Activated CD8-positive, alpha-beta T cell treated with anti-CD3 and anti-CD28 coated beads, Interleukin-2, amount 10 ng/mL, durations not matched to agents 7 days and 5 days (primary cell): ENCODE measurements around the gene DUS2. TPM values are rescaled to one million over a fixed set of nuclear protein-coding genes. Genes with fewer than 3 reads are reported as not detected.

ENCODE experiments used
- ATAC-seq: fragments of 150-1000 bp; cut with Tn5 transposase; one replicate; pipeline ENCODE4 v1.10.0; 2021; ENCODE audit warnings: moderate library complexity
- CTCF ChIA-PET: fragments of 350-600 bp; sonication (Branson Sonifier 250); formaldehyde crosslinking; loops from one replicate; lab custom pipeline; 2021; ENCODE audit warnings: antibody characterized with exemption; lab: Charles Lee
- POLR2A ChIA-PET: fragments of 350-600 bp; sonication (Branson Sonifier 250); formaldehyde crosslinking; loops from one replicate; lab custom pipeline; 2021; ENCODE audit warnings: antibody characterized with exemption; lab: Charles Lee
- DNase-seq: peaks from one replicate; pipeline ENCODE4 v3.0.0-alpha.2; 2020
- H3K27ac Mint-ChIP-seq: one replicate; pipeline ENCODE4 v1.8.0; 2021; ENCODE audit warnings: mild to moderate bottlenecking, mixed read lengths
- H3K27me3 Mint-ChIP-seq: one replicate; pipeline ENCODE4 v1.8.0; 2021; ENCODE audit warnings: low read depth, mixed read lengths
- H3K36me3 Mint-ChIP-seq: one replicate; pipeline ENCODE4 v1.8.0; 2021; ENCODE audit warnings: low read depth, mixed read lengths
- H3K4me1 Mint-ChIP-seq: one replicate; pipeline ENCODE4 v1.8.0; 2021; ENCODE audit warnings: low read depth, mixed read lengths
- H3K4me3 Mint-ChIP-seq: one replicate; pipeline ENCODE4 v1.8.0; 2021; ENCODE audit warnings: mild to moderate bottlenecking, mixed read lengths
- H3K9me3 Mint-ChIP-seq: one replicate; pipeline ENCODE4 v1.8.0; 2022; ENCODE audit warnings: mixed read lengths; ENCODE audit not compliant: insufficient read depth
- total RNA-seq, 2 experiments: library from RNA; stranded (reverse); gene quantifications; one replicate each; pipeline ENCODE4 v1.2.3, GENCODE V29; 2021

Gene DUS2
- total RNA-seq, 2 experiments from 2014 or later, result 24.1 to 25.2 TPM

DNA sequence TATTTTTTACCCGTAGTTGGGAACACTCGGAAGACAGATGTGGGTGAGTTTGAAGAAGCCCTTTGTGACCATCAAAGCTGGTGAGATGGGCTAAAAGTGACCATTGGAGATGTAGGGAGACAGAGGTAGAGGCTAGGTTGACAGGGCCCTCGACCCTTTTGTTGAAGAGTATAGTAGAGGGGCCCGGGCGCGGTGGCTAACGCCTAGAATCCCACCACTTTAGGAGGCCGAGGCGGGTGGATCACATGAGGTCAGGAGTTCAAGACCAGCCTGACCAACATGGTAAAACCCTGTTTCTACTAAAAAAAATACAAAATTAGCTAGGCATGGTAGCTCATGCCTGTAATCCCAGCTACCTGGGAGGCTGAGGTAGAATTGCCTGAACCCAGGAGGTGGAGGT lies 45.8 kb downstream of the DUS2 start:
- Mint-ChIP-seq H3K27me3 (no peaks in the 10 kb centered on the region), H3K36me3 (peaks cover 58% of the 10 kb centered on the region), H3K4me1 (peaks cover 88% of the 10 kb centered on the region), H3K9me3 (no peaks in the 10 kb centered on the region), H3K27ac (peak overlapping the region; percentile 91), H3K4me3 (no peak overlapping the region)
- ChIA-PET POLR2A (interaction anchor here (1.4 to 4.7 kb wide), 5 partner anchors 11 to 190 kb away, joined by 3 to 71 read pairs (median 10); partner anchors contain the start of genes DDX28, DUS2, NFATC3 and PSMB10), CTCF (interaction anchor here (1.0 to 11.1 kb wide), 9 partner anchors 11 to 161 kb away, joined by 3 to 142 read pairs (median 7); partner anchors contain the start of gene NFATC3)
- DNase-seq, result no peak
- ATAC-seq, result no peak

DNA sequence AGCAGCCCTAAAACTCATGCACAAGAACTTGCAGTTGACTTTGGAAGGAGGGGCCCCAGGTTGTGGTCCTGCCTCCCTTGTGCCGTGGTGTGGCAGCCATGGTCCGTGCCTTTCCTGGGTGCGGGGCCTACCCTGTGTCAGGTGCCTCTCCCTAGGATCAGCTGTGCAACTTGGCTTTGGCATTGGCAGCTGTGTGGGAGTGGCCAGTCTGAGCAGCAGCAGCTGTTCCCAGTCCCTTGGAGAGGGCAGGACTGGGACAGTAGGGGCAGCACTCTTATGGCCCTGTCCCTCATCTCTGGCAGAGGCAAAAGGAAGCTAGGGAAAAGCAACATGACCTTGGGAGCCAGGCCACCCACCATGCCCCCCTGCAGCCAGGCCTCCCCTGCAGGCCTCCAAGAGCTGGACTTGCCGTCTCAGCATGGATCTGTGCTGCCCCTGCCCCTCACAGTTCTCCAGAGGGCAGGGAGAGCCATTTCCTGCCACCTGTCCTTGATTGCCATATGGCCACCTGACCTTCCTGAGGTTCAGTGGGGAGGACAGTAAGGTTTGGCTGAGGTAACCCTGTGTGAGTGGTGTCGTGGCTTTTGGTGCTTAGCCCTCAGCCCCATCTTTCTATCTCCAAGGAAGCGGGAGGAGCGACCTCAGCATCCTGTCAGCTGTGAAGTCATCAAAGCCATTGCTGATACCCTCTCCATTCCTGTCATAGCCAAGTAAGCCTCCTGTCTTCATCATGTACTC lies 46.6 kb downstream of the DUS2 start:
- Mint-ChIP-seq H3K4me1 (peaks cover 88% of the 10 kb centered on the region), H3K27ac (peak overlapping the region; percentile 91), H3K9me3 (no peaks in the 10 kb centered on the region), H3K4me3 (peak overlapping the region; percentile 64), H3K27me3 (no peaks in the 10 kb centered on the region), H3K36me3 (peaks cover 63% of the 10 kb centered on the region)
- CTCF ChIA-PET, result interaction anchor here (1.0 to 11.1 kb wide), 8 partner anchors 10 to 161 kb away, joined by 3 to 142 read pairs (median 8); partner anchors contain the start of gene NFATC3
- ATAC-seq, result peak; percentile 40
- peak; percentile 82 for DNase-seq
- POLR2A ChIA-PET, result interaction anchor here (0.8 to 4.7 kb wide), 9 partner anchors 9 to 191 kb away, joined by 3 to 71 read pairs (median 4); partner anchors contain the start of genes DDX28, DPEP2, DUS2 and NFATC3

DNA sequence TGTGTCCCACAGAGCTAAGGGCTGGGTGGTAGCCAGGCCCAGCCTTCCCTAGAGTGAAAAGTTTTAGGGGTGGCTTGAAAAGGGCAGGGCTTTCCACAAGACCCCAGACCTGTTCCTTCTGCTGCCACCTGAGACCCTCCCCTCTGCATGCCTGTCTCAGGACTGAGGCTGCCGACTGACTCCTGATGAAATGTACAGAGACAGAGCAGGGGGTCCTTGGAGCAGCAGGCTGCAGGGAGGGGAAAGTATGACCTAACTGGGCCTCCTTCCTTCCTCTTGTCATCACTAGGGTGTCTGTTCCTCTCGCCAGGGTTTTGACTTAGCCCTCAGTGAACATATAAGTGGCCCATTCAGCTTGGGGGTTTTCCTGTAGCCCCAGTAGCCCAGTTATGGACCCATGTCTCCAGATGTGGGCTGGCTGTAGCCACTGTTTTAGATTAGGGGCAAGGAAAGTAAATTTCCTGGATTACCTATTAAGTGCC lies 47.2 kb downstream of the DUS2 start:
- H3K36me3 Mint-ChIP-seq, result peaks cover 69% of the 10 kb centered on the region
- no peaks in the 10 kb centered on the region for H3K9me3 Mint-ChIP-seq
- ATAC-seq (peak; percentile 20), DNase-seq (peak; percentile 48)
- peak overlapping the region; percentile 91 for H3K27ac Mint-ChIP-seq
- ChIA-PET POLR2A (interaction anchor here (0.7 to 4.7 kb wide), 9 partner anchors 8 to 178 kb away, joined by 3 to 71 read pairs (median 4); partner anchors contain the start of genes DDX28, DPEP2, DUS2 and NFATC3), CTCF (interaction anchor here (0.8 to 11.1 kb wide), 10 partner anchors 9 to 215 kb away, joined by 3 to 142 read pairs (median 4); partner anchors contain the start of gene NFATC3)
- H3K27me3 Mint-ChIP-seq, result no peaks in the 10 kb centered on the region
- peak overlapping the region; percentile 64 for H3K4me3 Mint-ChIP-seq
- H3K4me1 Mint-ChIP-seq, result peaks cover 88% of the 10 kb centered on the region

- no peaks in the 10 kb centered on the region for H3K9me3 Mint-ChIP-seq
- peaks cover 88% of the 10 kb centered on the region for H3K4me1 Mint-ChIP-seq
- H3K27ac Mint-ChIP-seq, result peak overlapping the region; percentile 91
- no peaks in the 10 kb centered on the region for H3K27me3 Mint-ChIP-seq
- ChIA-PET POLR2A (interaction anchor here (0.5 to 4.7 kb wide), 8 partner anchors 9 to 178 kb away, joined by 3 to 71 read pairs (median 4); partner anchors contain the start of genes DPEP2, NFATC3 and PSKH1), CTCF (interaction anchor here (0.8 to 11.1 kb wide), 9 partner anchors 9 to 214 kb away, joined by 3 to 142 read pairs (median 4); partner anchors contain the start of gene NFATC3)
- no peak for DNase-seq
- H3K4me3 Mint-ChIP-seq, result peak overlapping the region; percentile 64
- peaks cover 70% of the 10 kb centered on the region for H3K36me3 Mint-ChIP-seq
- no peak for ATAC-seq
These were observed 47.9 kb downstream of the DUS2 start for GRCh38 chr16:68070806-68071517.

DNA sequence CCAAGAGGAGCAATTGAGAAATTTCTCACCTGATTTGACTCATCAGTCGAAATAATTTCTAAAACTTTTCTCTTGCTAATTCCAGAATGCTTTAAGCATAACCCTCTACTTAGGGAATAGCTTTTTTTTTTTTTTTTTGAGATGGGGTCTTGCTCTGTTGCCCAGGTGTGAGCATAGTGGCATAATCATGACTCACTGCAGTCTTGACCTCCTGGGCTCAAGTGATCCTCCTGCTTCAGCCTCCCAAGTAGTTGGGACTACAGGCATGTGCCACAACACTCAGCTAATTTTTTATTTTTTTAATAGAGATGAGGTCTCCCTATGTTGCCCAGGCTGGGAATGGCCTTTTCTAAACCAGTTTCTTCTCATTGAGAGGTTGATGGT lies 48.4 kb downstream of the DUS2 start:
- Mint-ChIP-seq H3K9me3 (no peaks in the 10 kb centered on the region), H3K4me3 (no peak overlapping the region), H3K27me3 (no peaks in the 10 kb centered on the region), H3K4me1 (peaks cover 88% of the 10 kb centered on the region), H3K36me3 (peaks cover 70% of the 10 kb centered on the region), H3K27ac (peak overlapping the region; percentile 91)
- CTCF ChIA-PET, result interaction anchor here (1.0 to 11.1 kb wide), 8 partner anchors 9 to 214 kb away, joined by 3 to 142 read pairs (median 8); partner anchors contain the start of gene NFATC3
- POLR2A ChIA-PET, result interaction anchor here (0.5 to 4.7 kb wide), 3 partner anchors 11 to 133 kb away, joined by 3 to 71 read pairs (median 6); partner anchors contain the start of gene NFATC3
- no peak for ATAC-seq
- no peak for DNase-seq

- H3K36me3 Mint-ChIP-seq, result peaks cover 71% of the 10 kb centered on the region
- H3K27ac Mint-ChIP-seq, result no peak overlapping the region
- no peak for DNase-seq
- peaks cover 87% of the 10 kb centered on the region for H3K4me1 Mint-ChIP-seq
- POLR2A ChIA-PET, result interaction anchor here (2.5 to 4.7 kb wide), 2 partner anchors 10 to 13 kb away, joined by 6 to 71 read pairs; partner anchors contain the start of gene NFATC3
- CTCF ChIA-PET, result interaction anchor here (1.3 to 11.1 kb wide), 5 partner anchors 8 to 155 kb away, joined by 4 to 142 read pairs (median 20); partner anchors contain the start of gene NFATC3
- no peaks in the 10 kb centered on the region for H3K9me3 Mint-ChIP-seq
- no peak overlapping the region for H3K4me3 Mint-ChIP-seq
- no peak for ATAC-seq
- H3K27me3 Mint-ChIP-seq, result no peaks in the 10 kb centered on the region
These were observed 49.1 kb downstream of the DUS2 start for GRCh38 chr16:68072038-68072695.

- H3K27ac Mint-ChIP-seq, result peak overlapping the region; percentile 89
- peak; percentile 3 for ATAC-seq
- DNase-seq, result no peak
- ChIA-PET POLR2A (interaction anchor here (0.8 to 3.6 kb wide), 7 partner anchors 10 to 137 kb away, joined by 3 to 76 read pairs (median 4); partner anchors contain the start of genes NFATC3 and PSMB10), CTCF (interaction anchor here (0.7 to 11.1 kb wide), 9 partner anchors 10 to 913 kb away, joined by 3 to 142 read pairs (median 5); partner anchors contain the start of gene NFATC3)
- peaks cover 76% of the 10 kb centered on the region for H3K36me3 Mint-ChIP-seq
- H3K4me1 Mint-ChIP-seq, result peaks cover 89% of the 10 kb centered on the region
- no peaks in the 10 kb centered on the region for H3K9me3 Mint-ChIP-seq
- H3K4me3 Mint-ChIP-seq, result peak overlapping the region; percentile 57
- no peaks in the 10 kb centered on the region for H3K27me3 Mint-ChIP-seq
These were observed 51.0 kb downstream of the DUS2 start for GRCh38 chr16:68073902-68074760.

DNA sequence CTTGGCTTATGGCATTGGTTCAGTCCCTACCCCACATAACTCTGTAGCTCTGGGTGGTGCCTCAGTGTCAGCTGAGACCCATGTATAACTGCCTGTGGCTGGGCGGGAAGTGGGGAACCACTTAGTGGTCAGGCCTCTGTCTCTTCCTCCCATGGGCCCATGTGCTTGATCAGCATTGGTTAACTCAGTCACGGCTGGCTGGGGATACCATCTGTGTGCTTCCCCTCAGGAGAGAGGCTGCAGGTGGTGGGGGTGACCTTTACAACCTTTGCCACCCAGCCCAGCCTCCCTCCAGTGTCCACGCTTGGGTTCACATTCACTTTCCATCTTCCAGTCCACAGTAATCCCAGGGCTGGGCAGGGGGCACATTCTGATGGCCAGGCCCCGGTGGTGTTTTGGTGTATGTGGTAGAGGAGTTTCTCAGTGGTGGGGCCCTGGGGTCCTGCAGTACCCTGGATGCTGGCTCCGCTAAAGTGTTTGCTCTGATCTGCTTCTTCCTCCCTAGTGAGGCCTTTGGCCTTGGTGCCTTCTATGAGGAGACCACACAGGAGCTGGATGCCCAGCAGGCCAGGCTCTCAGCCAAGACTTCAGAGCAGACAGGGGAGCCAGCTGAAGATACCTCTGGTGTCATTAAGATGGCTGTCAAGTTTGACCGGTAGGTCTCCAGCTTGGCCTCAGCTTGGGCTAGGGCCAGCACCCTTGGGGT lies 51.9 kb downstream of the DUS2 start:
- Mint-ChIP-seq H3K27ac (peak overlapping the region; percentile 89), H3K4me3 (peak overlapping the region; percentile 57), H3K4me1 (peaks cover 89% of the 10 kb centered on the region), H3K27me3 (no peaks in the 10 kb centered on the region), H3K9me3 (no peaks in the 10 kb centered on the region), H3K36me3 (peaks cover 78% of the 10 kb centered on the region)
- DNase-seq (peak; percentile 95), ATAC-seq (peak; percentile 81)
- ChIA-PET CTCF (interaction anchor here (1.2 to 11.1 kb wide), 6 partner anchors 11 to 191 kb away, joined by 3 to 142 read pairs (median 9); partner anchors contain the start of gene NFATC3), POLR2A (interaction anchor here (0.7 to 3.6 kb wide), 7 partner anchors 9 to 138 kb away, joined by 3 to 76 read pairs (median 4); partner anchors contain the start of genes NFATC3 and PSMB10)

DNA sequence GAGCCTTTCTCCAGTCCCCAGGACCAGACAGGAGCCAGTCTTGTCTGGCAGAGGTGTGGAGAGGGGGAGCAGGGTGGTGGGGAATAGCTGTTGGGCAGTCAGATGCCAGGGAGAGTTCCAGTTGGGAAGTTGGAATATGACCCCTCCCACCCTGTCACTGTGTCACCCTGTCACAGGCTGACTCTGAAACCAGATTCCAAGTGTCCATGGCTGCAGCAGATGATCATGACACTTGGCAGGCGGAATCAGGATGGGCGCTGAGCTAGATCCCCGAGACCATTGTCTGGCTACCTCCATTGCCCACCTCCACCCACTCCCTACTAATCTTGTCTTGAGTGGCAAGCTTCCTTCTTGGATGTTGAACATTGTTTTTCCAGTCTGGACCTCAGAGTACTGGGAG lies 52.9 kb downstream of the DUS2 start:
- no peak overlapping the region for H3K4me3 Mint-ChIP-seq
- no peak for ATAC-seq

More for the DNA sequence above, 52.9 kb downstream of the DUS2 start:
- Mint-ChIP-seq H3K27me3 (no peaks in the 10 kb centered on the region), H3K27ac (peak overlapping the region; percentile 89), H3K9me3 (no peaks in the 10 kb centered on the region), H3K4me1 (peaks cover 89% of the 10 kb centered on the region), H3K36me3 (peaks cover 72% of the 10 kb centered on the region)
- CTCF ChIA-PET, result interaction anchor here (4.5 to 11.1 kb wide), 2 partner anchors 10 to 12 kb away, joined by 68 to 142 read pairs; partner anchors contain the start of gene NFATC3
- POLR2A ChIA-PET, result interaction anchor here (1.1 to 3.6 kb wide), 2 partner anchors 8 to 35 kb away, joined by 4 to 76 read pairs; partner anchors contain the start of gene NFATC3
- no peak for DNase-seq
